Esophagus squamous epithelium (tissue), 4 donors: Measurements from ENCODE around the gene MBD4.

Experiments
- POLR2A ChIP-seq, 4 donors: fragments of 450-650 bp; IDR thresholded peaks; one replicate each; pipeline ENCODE4 v1.6.1; 2017; ENCODE audit warnings: antibody characterized with exemption in 4 of 4, mild to moderate bottlenecking in 4 of 4, moderate library complexity in 3 of 4
- TF ChIP-seq, protein P1 (sequence below), 6 experiments: fragments of 450-650 bp in 4 of 6; fragments of 200-600 bp in 2 of 6; sonication (generic) in 2 of 6; IDR thresholded peaks; one replicate each; pipeline ENCODE4 v1.5.1; 2016 to 2019; ENCODE audit warnings: antibody characterized with exemption in 6 of 6, mild to moderate bottlenecking in 4 of 6, moderate library complexity in 4 of 6

DNA sequence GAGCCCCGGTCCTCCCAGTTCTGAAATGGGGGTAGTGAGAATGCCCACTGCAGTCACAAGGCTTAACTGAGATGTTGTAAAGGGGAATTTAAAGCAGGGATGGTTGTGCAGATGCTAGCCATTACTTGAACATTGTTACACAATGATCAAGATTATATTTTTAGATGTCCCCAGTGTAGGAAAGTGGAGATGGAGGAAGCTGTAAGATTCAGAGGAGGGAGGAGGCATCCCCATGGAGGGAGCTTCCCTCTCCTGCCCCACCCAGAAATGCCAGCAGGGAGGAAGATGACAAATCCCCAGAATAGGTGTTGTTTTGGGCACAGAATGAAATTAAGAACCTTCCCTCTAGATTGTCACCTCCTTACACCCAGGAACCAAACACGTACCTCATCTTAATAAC, 57.4 kb downstream of the MBD4 start:
- TF ChIP-seq, protein P1, sequence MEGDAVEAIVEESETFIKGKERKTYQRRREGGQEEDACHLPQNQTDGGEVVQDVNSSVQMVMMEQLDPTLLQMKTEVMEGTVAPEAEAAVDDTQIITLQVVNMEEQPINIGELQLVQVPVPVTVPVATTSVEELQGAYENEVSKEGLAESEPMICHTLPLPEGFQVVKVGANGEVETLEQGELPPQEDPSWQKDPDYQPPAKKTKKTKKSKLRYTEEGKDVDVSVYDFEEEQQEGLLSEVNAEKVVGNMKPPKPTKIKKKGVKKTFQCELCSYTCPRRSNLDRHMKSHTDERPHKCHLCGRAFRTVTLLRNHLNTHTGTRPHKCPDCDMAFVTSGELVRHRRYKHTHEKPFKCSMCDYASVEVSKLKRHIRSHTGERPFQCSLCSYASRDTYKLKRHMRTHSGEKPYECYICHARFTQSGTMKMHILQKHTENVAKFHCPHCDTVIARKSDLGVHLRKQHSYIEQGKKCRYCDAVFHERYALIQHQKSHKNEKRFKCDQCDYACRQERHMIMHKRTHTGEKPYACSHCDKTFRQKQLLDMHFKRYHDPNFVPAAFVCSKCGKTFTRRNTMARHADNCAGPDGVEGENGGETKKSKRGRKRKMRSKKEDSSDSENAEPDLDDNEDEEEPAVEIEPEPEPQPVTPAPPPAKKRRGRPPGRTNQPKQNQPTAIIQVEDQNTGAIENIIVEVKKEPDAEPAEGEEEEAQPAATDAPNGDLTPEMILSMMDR (IDR thresholded peaks at IDR 0.05): no peak
- TF ChIP-seq POLR2A (IDR thresholded peaks at IDR 0.05): no peak
